HEK293 (cell line): ENCODE data around the gene MCF2L.

Experiments
- CTCF ChIA-PET: fragments of 350-600 bp; formaldehyde crosslinking; extraction: SDS; loops from one replicate; lab custom pipeline; 2021; ENCODE audit warnings: antibody characterized with exemption; lab: Yijun Ruan, JAX
- POLR2A ChIA-PET: fragments of 300-600 bp; formaldehyde crosslinking; extraction: SDS; loops from one replicate; lab custom pipeline; 2020; ENCODE audit warnings: antibody characterized with exemption, inconsistent platforms; lab: Yijun Ruan, JAX
- H3K27ac ChIP-seq: fragments of 200-500 bp; sonication (Bioruptor generic); 2 replicates; pipeline ENCODE4 v1.5.1; 2014; ENCODE audit warnings: low read depth, low read length, control low read depth, inconsistent platforms; ENCODE audit errors: extremely low read depth
- H3K36me3 ChIP-seq, 2 experiments: fragments of 200-500 bp in 1 of 2; sonication (Bioruptor generic) in 1 of 2; 1 replicate in 1 of 2; 2 replicates in 1 of 2; pipeline ENCODE4 v1.5.1; 2014 to 2017; ENCODE audit warnings: inconsistent platforms in 2 of 2, low read length in 2 of 2; ENCODE audit not compliant: control insufficient read depth in 2 of 2, insufficient read depth in 1 of 2
- H3K4me1 ChIP-seq: fragments of 200-500 bp; sonication (Bioruptor generic); 2 replicates; pipeline ENCODE4 v1.5.1; 2014; ENCODE audit warnings: mild to moderate bottlenecking, low read length, inconsistent platforms; ENCODE audit not compliant: control insufficient read depth, insufficient read depth
- H3K4me3 ChIP-seq: 2 replicates; pipeline ENCODE4 v1.5.1; 2011; ENCODE audit warnings: low read depth, mild to moderate bottlenecking, control low read depth, low read length, moderate library complexity
- H3K9me3 ChIP-seq: fragments of 200-500 bp; sonication (Bioruptor generic); 2 replicates; pipeline ENCODE4 v1.5.1; 2014; ENCODE audit warnings: low read depth, low read length, inconsistent platforms; ENCODE audit not compliant: control insufficient read depth, insufficient read depth
- ELK4 ChIP-seq: IDR thresholded peaks from 2 replicates; pipeline ENCODE4 v1.6.1; 2011; ENCODE audit warnings: mild to moderate bottlenecking, low read depth, low read length, borderline replicate concordance
- GLIS2 ChIP-seq: fragments of 450-650 bp; formaldehyde crosslinking; IDR thresholded peaks from 2 replicates; pipeline ENCODE4 v1.5.1; 2016; ENCODE audit warnings: missing biosample characterization, missing genetic modification characterization
- KLF10 ChIP-seq: fragments of 450-650 bp; IDR thresholded peaks from 2 replicates; pipeline ENCODE4 v1.5.1; 2018; ENCODE audit warnings: missing biosample characterization, mild to moderate bottlenecking, missing genetic modification characterization
- KLF17 ChIP-seq: fragments of 450-650 bp; formaldehyde crosslinking; IDR thresholded peaks from 2 replicates; pipeline ENCODE4 v1.5.1; 2016; ENCODE audit warnings: missing biosample characterization, missing genetic modification characterization
- PRDM10 ChIP-seq: fragments of 450-650 bp; formaldehyde crosslinking; IDR thresholded peaks from 2 replicates; pipeline ENCODE4 v1.5.1; 2016; ENCODE audit warnings: missing biosample characterization, missing genetic modification characterization
- PRDM6 ChIP-seq: fragments of 450-650 bp; formaldehyde crosslinking; IDR thresholded peaks from 2 replicates; pipeline ENCODE4 v1.5.1; 2017; ENCODE audit warnings: missing biosample characterization, missing genetic modification characterization
- ZBTB1 ChIP-seq: fragments of 450-650 bp; formaldehyde crosslinking; IDR thresholded peaks from 2 replicates; pipeline ENCODE4 v1.5.1; 2016; ENCODE audit warnings: missing biosample characterization, missing genetic modification characterization
- ZBTB21 ChIP-seq: fragments of 450-650 bp; formaldehyde crosslinking; IDR thresholded peaks from 2 replicates; pipeline ENCODE4 v1.5.1; 2017; ENCODE audit warnings: missing biosample characterization, missing genetic modification characterization
- ZNF114 ChIP-seq: fragments of 450-650 bp; formaldehyde crosslinking; IDR thresholded peaks from 2 replicates; pipeline ENCODE4 v1.5.0; 2017; ENCODE audit warnings: missing biosample characterization, missing genetic modification characterization
- ZNF266 ChIP-seq: fragments of 450-650 bp; formaldehyde crosslinking; IDR thresholded peaks from 2 replicates; pipeline ENCODE4 v1.5.1; 2016; ENCODE audit warnings: missing biosample characterization, missing genetic modification characterization, low read depth
- ZNF280D ChIP-seq: fragments of 450-650 bp; formaldehyde crosslinking; IDR thresholded peaks from 2 replicates; pipeline ENCODE4 v1.5.1; 2016; ENCODE audit warnings: missing biosample characterization, missing genetic modification characterization
- ZNF366 ChIP-seq: fragments of 450-650 bp; formaldehyde crosslinking; conservative IDR thresholded peaks from 2 replicates; pipeline ENCODE4 v1.5.1; 2016; ENCODE audit warnings: missing biosample characterization, missing genetic modification characterization
- ZNF48 ChIP-seq: fragments of 450-650 bp; formaldehyde crosslinking; IDR thresholded peaks from 2 replicates; pipeline ENCODE4 v1.5.1; 2016; ENCODE audit warnings: missing biosample characterization, missing genetic modification characterization
- ZNF488 ChIP-seq: fragments of 450-650 bp; formaldehyde crosslinking; IDR thresholded peaks from 2 replicates; pipeline ENCODE4 v1.5.1; 2016; ENCODE audit warnings: missing biosample characterization, missing genetic modification characterization
- ZNF549 ChIP-seq: fragments of 450-650 bp; IDR thresholded peaks from 2 replicates; pipeline ENCODE4 v1.5.1; 2018; ENCODE audit warnings: missing biosample characterization, missing genetic modification characterization, mild to moderate bottlenecking, inconsistent platforms, moderate library complexity
- ZNF571 ChIP-seq: fragments of 450-650 bp; formaldehyde crosslinking; IDR thresholded peaks from 2 replicates; pipeline ENCODE4 v1.5.0; 2017; ENCODE audit warnings: missing biosample characterization, missing genetic modification characterization
- ZNF629 ChIP-seq: fragments of 450-650 bp; formaldehyde crosslinking; IDR thresholded peaks from 2 replicates; pipeline ENCODE4 v1.5.1; 2017; ENCODE audit warnings: missing biosample characterization, missing genetic modification characterization
- ZNF670 ChIP-seq: fragments of 450-650 bp; formaldehyde crosslinking; IDR thresholded peaks from 2 replicates; pipeline ENCODE4 v1.5.1; 2016; ENCODE audit warnings: missing biosample characterization, missing genetic modification characterization, low read depth
- ZNF692 ChIP-seq: fragments of 450-650 bp; formaldehyde crosslinking; IDR thresholded peaks from 2 replicates; pipeline ENCODE4 v1.5.1; 2016; ENCODE audit warnings: missing biosample characterization, missing genetic modification characterization
- ZNF791 ChIP-seq: fragments of 450-650 bp; formaldehyde crosslinking; IDR thresholded peaks from 2 replicates; pipeline ENCODE4 v1.5.1; 2016; ENCODE audit warnings: missing biosample characterization, missing genetic modification characterization

Gene MCF2L

GRCh38 chr13:113022745-113023574 is 53.9 kb downstream of the MCF2L start (continued):
- no peak for TF ChIP-seq PRDM6 (tag by site-specific recombination)
- TF ChIP-seq ZNF266 (tag by site-specific recombination) = no peak
- no peak for TF ChIP-seq ELK4
- no peak for TF ChIP-seq ZNF114 (tag by site-specific recombination)
- no peak for TF ChIP-seq ZNF670
- TF ChIP-seq ZNF791 = no peak
- TF ChIP-seq GLIS2 (tag by site-specific recombination) = 0 out of 2 replicates have a peak, but pooled peaks have one; percentile 19
- no peak for TF ChIP-seq KLF10 (tag by site-specific recombination)
- no peak for TF ChIP-seq ZNF488 (tag by site-specific recombination)
- TF ChIP-seq ZNF48 (tag by site-specific recombination) = no peak
- TF ChIP-seq ZNF366 (tag by site-specific recombination) = no peak
- TF ChIP-seq ZBTB1 (tag by site-specific recombination) = no peak
- no peak for TF ChIP-seq KLF17 (tag by site-specific recombination)
- no peak for TF ChIP-seq ZBTB21 (tag by site-specific recombination)
- TF ChIP-seq ZNF692 (tag by site-specific recombination) = no peak
- TF ChIP-seq ZNF629 (tag by site-specific recombination) = no peak

- no peaks in the 10 kb centered on the region for H3K9me3 ChIP-seq
- TF ChIP-seq ZNF48 (tag by site-specific recombination) (no peak), PRDM10 (no peak), ZNF549 (tag by site-specific recombination) (no peak), ZNF280D (tag by site-specific recombination) (no peak), ZNF571 (tag by site-specific recombination) (no peak)
- no peak overlapping the region for H3K27ac ChIP-seq
- no peaks in the 10 kb centered on the region for H3K36me3 ChIP-seq
- CTCF ChIA-PET = interaction anchor here (0.8 kb wide), 1 partner anchor 81 kb away, joined by 3 read pairs; no protein-coding TSS in a partner anchor
- no peaks in the 10 kb centered on the region for H3K4me1 ChIP-seq
- POLR2A ChIA-PET = no interaction called here
- H3K4me3 ChIP-seq = no peak overlapping the region
Observed at GRCh38 chr13:113023694-113024430, 54.8 kb downstream of the MCF2L start.
